Kasumi-1 (cell line): ENCODE results near the gene ABCC5.
"Not testable (repeated sequence)": the region's sequence is repeated elsewhere in the genome, so short reads cannot be mapped to it uniquely, and the experiment has no call there.

Experiments used
- DNase-seq, 2 experiments: peaks; one replicate each; lab custom pipeline; 2025; lab: John Stamatoyannopoulos, UW

ABCC5 gene

DNA sequence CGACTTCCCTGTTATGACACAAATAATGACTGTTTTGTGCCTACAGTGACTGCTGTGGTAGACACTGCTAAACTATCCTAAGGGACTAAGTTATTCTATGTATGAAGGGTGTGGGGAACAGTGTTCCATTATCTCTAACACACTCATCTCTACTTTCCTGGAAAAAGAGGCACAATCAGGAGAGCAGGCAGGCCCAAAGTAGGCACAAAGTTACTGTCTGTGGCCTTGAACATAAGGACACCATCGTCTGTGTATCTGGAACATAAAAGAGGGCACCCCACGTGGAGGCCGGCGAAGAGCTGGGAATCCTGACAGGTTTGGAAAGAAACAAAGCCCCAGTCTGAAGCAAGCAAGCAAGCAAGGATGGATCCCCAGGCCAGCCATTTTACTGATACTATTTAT is 1.5 kb downstream of the ABCC5 start:
- no peak for DNase-seq

DNA sequence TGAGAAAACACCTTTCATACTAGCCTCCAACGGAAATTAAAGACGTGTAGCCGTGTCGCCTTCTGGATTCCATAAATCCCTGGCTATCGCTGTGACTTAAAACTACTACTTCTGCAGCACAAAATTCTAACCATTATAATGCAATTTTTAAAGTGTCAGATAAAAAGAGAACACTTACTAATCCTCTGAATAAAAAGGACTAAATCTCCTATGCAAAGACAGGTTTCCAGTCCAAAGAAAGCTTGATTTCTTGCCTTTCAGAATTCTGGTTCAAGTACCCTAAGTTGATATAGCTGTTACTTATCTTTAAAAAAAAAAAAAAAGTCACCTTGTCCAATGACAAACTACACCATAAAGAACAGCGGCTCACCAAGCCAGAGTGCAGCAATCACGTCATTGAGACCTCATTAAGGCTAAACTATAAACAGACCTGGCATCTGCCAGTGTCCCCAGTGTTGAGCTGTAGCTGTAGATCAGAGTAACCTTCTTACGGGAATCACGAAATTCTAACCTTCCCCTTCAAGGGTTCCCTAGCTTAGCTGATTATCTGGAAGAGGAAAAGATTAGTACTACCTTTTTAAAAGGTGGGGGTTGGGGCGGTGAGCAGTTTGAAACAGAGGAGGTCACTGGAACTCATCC is 2.2 kb downstream of the ABCC5 start:
- DNase-seq = no peak

DNA sequence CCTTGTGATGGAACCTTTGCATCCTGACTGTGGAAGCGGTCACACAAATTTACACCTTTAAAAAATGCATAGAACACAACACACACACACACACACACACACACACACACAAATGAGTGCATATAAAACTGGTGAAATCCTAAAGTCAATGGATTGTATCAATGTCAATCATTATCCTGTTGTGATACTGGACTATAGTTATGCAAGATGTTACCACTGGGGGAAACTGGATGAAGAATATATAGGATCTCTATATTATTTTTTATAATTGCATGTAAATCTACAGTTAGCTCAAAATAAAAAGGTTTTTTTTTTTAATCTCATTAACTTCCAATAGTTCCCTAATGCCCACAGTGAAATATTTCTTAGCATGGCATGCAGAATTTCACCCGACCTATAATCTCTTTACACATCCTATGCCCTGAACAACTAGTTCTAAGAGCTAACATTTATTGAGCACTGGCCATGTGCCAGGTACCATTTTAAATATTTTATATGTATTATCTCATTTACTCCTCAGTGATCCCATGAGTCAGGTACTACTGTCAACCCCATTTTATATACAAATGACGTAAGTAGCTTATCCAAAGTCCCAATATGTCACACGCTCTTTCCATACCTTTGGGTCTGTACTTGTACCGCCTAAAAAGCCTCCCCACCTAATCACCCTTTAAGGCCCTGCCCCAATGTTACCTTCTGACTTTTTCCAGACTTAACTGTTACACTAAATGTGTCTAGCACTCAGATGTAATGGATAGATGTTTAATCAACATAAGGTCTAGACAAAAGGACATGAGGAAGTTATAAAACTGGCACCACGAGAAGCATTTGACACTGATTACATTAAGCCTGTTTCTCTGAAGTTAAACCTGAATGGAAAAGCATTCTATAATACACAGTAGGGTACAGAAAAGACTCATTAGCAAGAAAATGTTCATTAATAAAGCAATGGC is 5.5 kb downstream of the ABCC5 start:
- DNase-seq = no peak

DNA sequence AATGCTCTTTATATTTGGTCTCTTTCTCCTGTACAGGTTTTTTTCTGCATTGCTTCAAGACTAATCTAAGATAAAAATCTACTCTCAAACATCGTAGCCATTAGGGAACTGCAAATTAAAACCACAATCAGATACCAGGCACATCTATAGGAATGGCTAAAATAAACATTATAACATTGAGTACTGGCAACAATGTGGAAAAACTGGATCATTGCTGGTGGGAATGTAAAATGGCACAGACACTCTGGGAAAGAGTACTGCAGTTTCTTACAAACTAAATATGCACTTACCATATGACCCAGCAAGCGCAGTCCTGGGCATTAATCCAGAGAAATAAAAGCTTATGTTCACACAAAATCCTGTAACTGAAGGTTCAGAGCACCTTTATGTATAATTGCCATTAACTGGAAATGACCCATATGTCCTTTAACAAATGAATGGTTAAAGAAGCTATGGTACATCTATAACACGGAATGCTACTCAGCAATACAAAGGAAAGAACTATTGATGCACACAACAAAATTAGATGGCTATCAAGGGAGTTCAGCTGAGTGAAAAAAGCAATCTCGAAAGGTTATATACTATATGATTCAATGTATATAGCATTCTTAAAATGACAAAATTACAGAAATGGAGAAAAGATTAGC is 6.3 kb downstream of the ABCC5 start:
- no peak for DNase-seq

DNA sequence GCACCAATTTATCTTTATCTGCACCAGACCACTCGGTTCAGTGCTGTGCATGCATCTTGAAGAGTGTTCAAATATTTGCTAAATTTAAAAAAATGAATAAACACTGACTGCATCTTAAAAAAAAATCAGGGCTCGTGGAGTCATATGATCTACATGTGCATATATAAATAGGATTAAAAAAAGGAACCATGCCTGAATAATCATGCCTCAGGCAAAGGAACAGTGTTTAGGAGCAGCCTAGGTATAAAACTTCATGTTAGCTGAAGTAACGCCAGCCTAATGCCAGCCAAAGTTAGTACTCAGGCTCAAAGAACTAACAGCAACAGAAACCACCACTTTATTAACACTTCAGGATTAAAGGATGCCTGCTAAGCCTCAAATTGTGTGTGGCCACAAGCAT is 9.5 kb downstream of the ABCC5 start:
- no peak for DNase-seq

DNA sequence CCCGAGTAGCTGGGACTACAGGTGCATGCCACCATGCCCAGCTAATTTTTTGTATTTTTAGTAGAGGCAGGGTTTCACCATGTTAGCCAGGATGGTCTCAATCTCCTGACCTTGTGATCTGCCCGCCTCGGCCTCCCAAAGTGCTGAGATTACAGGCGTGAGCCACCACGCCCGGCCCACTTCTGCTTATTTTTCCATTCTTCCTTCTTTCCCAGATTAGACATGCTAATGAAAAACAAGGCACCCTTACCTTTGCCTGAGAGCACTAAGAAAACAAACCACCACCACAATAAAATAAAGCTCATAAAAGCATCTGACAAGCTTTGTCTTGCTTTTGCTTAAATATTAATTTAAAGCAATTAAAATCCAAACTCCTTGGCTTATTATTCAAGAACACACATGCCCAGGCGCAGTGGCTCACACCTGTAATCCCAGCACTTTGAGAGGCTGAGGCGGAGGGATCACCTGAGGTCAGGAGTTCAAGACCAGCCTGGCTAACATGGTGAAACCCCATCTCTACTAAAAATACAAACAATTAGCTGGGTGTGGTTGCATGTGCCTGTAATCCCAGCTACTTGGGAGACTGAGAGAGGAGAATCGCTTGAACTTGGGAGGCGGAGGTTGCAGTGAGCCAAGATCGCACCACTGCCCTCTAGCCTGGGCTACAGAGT is 10.4 kb downstream of the ABCC5 start:
- not testable (repeated sequence) for DNase-seq

DNA sequence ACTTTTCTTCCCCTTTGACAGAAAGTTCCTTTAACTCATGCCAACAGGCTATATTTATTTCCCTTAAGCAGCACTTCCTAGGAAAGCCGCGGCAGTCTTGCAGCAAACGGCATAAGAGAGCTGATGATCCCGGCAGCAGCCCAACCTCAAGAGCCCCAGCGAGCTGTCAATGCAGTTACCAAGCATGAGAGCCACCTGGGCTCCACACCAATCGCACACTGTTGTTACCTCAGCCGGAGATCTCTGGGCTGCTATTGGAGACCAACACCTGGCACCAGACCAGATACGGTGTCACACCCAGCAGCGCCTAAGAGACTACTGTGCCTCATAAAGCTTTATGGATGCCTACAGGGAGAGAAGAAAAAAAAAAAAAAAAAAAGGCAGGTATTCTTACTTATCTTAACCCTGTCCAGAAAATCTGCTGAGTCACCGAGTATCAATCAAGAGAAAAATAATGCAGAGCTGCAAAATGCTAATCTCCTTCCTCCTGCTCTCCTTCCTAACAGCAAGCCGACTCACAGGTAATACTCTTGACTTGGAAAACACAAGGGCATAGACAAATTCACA is 11.7 kb downstream of the ABCC5 start:
- peak; percentile 47 for DNase-seq

DNA sequence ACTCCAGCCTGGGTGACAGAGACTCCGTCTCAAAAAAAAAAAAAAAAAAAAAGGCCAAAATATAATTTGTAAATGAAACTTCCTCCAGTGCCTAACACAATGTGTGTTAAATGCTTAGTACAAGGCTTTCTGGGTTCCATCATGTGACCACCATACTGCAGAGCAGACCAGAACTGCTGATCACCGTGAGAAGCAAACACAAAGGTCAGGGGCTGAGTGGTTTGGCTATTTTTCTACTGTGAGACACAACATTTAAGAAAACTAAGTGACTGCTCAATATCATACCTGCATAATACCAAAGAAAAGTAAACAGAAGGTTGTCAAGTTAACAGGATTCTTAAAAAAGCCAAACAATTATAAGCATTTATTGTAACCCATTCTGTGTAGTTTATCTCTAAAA is 13.2 kb downstream of the ABCC5 start:
- no peak for DNase-seq

DNA sequence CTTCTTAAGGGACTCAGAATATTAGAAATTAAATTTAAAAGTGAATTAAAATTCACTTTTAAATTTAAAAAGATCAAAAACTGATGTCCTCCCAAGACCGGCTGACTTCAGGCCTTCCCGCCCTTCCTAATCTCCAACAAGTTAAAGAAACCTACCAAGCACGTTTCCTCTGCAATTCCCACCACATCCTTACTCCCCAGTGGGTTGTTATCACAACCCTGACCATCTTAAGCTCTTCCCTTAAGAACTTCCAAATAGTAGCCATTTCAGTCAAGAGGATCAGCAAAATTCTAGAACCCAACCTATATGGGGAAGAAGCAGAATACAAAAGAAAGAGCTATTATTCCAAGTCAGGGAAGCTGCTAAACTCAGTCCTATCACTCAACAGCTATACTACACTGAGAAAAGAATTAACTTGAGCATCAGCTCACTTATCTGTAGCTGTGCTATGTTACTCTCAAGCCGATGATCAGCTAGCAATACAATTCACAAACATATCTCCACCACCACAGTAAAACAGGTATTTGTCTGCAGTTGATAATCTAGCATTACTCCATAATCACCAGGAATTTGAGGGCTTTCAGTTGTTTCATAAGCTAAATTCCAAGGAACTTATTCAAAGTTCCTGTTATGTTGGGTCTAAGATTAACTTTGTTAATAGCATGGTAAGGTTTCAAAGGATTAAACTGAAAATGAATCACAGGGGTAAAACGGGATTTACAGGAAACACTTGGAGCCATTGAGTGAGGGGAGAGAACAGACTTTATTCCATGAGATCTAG is 14.3 kb downstream of the ABCC5 start:
- DNase-seq = no peak

DNA sequence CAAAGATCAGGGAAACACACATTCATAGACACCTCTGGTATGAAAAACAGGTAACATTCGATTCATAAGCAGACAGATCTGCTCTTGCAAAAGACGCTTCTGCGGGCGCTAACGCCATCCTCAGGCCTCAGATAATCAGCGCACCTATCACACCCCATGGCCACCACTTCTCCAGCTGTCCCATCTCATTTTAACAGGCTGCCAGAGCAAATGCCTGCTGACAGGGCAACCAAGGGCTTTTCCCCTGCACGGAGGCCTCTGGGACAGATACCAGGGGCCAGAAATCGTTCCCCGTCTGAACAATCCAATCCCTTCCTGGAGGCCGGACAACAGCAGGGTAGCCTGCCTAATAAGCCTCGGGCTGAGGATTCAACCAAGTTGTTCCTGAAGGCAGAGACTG is 15.2 kb downstream of the ABCC5 start:
- no peak for DNase-seq

DNA sequence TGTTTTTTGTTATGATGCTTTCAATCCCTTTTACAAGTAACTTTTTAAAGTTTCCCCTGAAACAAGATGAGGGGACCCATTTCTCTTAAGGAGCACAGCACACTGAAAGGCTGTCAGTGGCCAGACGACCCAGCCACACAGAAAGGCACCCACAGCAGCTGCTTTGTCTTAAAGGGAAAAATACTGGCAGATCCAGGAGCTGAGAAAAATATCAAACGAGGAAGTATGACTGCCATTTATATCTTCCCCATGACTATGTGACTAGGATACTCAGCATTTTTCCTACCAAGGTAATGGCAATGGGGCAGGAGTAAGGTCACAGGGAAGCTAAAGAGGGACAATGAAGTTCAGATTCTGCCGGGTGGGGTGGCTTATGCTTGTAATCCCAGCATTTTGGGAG is 15.9 kb downstream of the ABCC5 start:
- DNase-seq = no peak

DNA sequence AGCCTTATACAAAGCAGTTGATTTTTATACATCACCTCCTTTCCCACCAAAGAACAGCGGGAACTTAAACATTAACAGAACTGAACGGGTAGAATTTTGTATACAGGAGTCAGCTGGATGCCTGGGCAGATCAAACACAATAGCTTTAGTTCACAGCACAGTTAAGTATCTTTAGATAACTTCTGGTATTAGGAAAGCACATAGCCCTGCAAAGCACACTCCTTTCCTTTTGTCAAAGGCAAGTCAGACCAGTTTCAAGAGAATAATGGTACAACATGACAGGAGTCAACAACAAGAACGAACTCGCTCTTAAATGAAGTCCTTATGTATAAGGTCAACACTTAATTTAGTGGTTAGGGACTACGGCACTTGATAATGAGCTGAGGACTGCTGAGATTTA is 26.3 kb downstream of the ABCC5 start:
- no peak for DNase-seq

DNA sequence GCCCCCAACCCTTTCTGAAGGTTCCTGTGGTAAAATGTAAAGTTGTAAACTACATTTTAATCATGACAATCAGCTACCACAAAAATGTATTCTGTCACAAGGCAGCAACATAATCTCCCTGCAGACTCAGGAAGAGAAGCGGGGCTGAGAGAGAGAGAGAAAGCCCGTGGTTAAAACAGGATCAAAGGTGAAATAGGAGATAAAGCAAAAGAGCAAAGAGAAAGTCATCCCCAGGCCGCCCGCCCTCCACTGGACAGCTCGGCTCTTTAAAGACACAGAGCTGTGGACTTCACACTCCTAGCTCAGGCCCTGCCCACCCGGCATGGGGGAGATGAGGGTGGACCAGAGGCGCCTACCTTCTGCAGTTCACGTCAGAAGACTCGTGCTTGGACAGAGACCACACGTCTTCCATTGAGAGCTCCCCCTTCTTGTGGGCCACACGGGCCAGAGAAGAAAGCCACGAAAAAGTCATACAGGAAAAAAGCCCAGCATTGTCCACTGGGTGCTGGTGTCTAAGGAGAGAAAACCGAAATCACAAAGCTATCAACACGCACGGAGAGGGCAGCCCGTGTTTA is 29.4 kb downstream of the ABCC5 start:
- DNase-seq = no peak

DNA sequence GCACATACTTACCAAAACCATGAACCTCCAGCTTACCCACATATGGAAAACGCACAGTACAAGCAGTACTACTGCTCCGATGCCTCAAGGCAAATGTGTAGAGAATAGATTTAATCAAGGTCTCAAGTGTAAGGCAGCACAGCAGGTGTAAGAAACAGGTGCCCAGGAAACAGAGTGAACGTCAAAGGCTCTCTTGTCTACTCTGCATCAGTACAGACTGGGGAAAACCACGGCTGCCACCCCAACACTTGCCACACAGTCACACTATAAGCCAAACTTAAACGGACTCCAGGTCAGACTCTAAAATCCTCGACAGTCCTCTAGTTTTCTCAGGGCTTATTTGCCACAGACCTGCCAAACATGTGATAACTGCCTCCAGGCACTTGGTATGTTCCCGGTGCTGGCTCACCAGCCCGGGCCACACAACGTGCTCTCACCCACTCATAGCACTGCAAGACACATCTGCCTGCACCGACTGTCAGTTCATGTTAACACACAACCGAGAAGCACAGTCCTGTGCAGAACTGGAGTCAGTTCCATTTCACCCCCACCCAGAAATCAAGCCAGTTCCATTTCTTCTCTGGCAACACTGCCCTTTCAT is 30.6 kb downstream of the ABCC5 start:
- no peak for DNase-seq

DNA sequence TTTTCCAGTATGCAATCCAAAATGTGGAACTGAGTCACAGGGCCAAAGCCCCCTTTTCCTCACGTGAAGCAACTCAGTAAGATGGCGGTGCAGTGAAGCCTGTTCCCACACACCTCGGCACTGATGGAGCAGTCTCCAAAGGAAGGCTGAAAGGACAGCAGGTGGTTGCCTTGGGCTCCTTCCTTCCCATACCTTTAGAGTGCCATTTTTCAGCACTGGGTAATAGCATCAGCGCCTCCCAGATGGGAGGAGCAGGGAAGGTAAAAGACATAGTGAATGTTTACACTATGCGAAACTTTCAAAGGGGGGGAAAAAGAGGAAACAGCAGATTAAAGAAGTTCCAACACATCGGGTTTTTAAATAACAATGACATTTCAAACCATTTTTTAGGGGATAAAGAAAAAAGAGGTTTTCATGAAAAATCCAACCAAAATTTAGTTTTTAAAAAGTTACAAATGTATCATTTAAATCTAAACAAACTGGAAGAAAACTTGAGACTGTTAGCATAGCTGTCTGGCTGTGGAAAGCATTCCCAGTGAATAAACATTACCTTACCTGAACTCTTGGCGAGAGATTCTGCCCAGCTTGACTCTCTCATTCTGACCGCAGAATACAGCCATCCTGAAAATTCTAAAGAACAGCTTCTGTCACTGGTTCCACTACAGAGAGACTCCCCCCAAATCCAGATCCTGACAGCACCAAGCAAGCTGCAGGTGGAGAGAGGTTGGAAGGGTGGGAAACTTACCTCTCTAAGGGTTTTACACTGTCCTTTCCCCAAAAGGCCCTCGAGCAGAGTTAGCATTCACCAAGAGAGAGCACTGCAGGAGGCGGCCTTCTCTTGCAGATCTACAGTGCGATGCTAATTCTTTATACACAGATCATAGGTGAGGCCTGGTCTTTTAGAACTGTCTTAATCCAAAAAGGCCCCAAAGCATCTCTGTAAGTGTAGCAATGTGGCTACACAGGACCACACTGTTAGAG is 32.6 kb downstream of the ABCC5 start:
- no peak for DNase-seq

DNA sequence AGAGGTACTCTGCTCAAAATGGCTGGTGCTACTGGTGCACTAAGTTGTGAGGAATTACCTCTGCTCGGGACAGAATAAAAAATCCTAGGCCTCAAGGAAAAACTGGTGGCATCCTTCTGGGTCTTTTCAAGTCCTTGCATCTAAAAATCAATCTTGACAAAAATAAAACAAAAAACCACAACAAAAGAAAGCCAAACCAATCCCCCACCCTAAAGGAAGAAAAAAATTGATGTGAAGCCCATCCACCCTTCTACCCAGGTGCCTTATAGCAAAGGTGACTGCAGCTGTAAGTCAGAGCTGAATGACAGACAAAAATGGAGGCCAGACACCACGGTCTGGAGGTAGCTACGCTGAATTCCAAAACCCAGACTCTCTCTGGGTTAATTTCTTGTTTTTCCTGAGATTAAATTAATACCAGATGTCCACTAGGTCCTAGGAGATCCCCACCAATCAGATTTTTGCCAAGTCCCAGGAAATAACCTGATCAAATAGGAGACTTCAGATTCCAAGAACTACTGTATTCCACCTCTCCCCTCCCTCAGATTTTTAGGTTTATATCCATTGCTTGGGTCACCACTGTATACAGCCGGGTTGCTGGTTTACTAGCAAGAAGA is 33.5 kb downstream of the ABCC5 start:
- DNase-seq = no peak

DNA sequence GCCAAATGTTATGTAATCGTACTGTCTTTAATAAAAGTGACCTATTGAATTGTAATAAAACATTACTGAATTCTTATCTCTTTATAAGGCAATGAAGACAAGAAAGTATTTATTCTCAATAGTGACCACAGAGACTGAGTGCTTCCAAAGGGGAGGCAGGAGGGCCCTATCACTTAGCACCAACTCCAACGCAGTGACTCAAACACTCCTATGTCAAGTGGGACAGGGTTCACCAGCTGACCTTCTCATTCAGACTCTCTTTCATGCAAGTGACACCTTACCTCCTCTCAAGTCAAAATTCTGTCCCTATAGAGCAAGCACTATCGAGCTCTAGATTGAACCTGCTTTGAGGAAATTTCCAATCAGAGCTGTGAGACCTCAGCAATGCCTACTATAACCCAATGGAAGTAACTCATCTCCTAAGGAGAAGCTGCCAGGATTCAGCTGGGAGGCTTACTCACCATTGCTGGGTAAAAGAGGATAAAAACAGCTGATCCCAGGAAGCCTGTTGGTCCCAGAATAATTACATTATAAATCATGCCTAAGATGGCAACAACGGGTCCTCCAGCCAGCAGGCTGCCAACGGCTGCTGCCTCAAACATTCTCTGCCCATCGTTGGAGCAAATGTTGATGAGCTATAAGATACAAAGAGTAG is 35.6 kb downstream of the ABCC5 start:
- DNase-seq = no peak

DNA sequence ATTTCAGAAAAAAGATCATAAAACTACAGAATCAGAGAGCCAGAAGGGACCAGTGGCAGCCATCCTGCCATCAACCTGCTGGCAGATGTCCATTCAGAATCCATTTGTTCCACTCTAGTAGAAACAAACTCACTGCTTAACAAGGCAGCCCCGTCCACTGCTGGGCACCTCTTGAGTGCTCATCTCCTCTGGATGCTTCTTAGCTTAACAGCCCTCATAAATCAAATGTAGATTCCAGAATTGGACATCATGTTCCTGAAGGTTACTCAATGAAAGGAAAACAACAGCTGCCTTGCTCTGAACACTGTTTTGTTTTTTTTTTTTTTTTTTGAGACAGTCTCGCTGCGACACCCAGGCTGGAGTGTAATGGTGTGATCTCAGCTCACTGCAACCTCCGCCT is 37.3 kb downstream of the ABCC5 start:
- no peak for DNase-seq
